ENCODE measurements around the gene PRR15L.
"Not testable (repeated sequence)": the region's sequence is repeated elsewhere in the genome, so short reads cannot be mapped to it uniquely, and the experiment has no call there.

Gene PRR15L

GRCh38 chr17:47957591-47958490 is at the start of gene PRR15L:
Gene PRR15L, minus strand, starts transcription at chr17:47957883. Its CDS starts 4,649 bp downstream, at chr17:47953234.
- DNase-seq (ENCODE audit: low read depth): no peak

GRCh38 chr17:48006936-48007709 is 49.4 kb upstream of the PRR15L start:
- no peak for DNase-seq (ENCODE audit: low read depth)

- DNase-seq (ENCODE audit: low read depth): no peak
Observed at GRCh38 chr17:48004983-48005382, 47.3 kb upstream of the PRR15L start.

GRCh38 chr17:48003417-48004151 is 45.9 kb upstream of the PRR15L start:
- DNase-seq (ENCODE audit: low read depth): no peak

- no peak for DNase-seq (ENCODE audit: low read depth)
Observed at GRCh38 chr17:48002916-48003416, 45.3 kb upstream of the PRR15L start.

GRCh38 chr17:48002266-48002915 is 44.7 kb upstream of the PRR15L start:
- no peak for DNase-seq (ENCODE audit: low read depth)

GRCh38 chr17:48001657-48002056 is 44.0 kb upstream of the PRR15L start:
- not testable (repeated sequence) for DNase-seq (ENCODE audit: low read depth)

- DNase-seq (ENCODE audit: low read depth): no peak
Observed at GRCh38 chr17:48001197-48001596, 43.5 kb upstream of the PRR15L start.

- no peak for DNase-seq (ENCODE audit: low read depth)
Observed at GRCh38 chr17:47999582-47999981, 41.9 kb upstream of the PRR15L start.

GRCh38 chr17:47998044-47998443 is 40.4 kb upstream of the PRR15L start:
- no peak for DNase-seq (ENCODE audit: low read depth)

- DNase-seq (ENCODE audit: low read depth): no peak
Observed at GRCh38 chr17:47997586-47997985, 39.9 kb upstream of the PRR15L start.

GRCh38 chr17:47996201-47996600 is 38.5 kb upstream of the PRR15L start:
- no peak for DNase-seq (ENCODE audit: low read depth)

GRCh38 chr17:47995241-47995935 is 37.7 kb upstream of the PRR15L start:
- DNase-seq (ENCODE audit: low read depth): no peak

GRCh38 chr17:47994724-47995123 is 37.0 kb upstream of the PRR15L start:
- no peak for DNase-seq (ENCODE audit: low read depth)

GRCh38 chr17:47993964-47994363 is 36.3 kb upstream of the PRR15L start:
- no peak for DNase-seq (ENCODE audit: low read depth)

GRCh38 chr17:47993031-47993564 is 35.4 kb upstream of the PRR15L start:
- no peak for DNase-seq (ENCODE audit: low read depth)

- no peak for DNase-seq (ENCODE audit: low read depth)
Observed at GRCh38 chr17:47992216-47992615, 34.5 kb upstream of the PRR15L start.

GRCh38 chr17:47990962-47991731 is 33.5 kb upstream of the PRR15L start:
- DNase-seq (ENCODE audit: low read depth): no peak

- no peak for DNase-seq (ENCODE audit: low read depth)
Observed at GRCh38 chr17:47989700-47990099, 32.0 kb upstream of the PRR15L start.

GRCh38 chr17:47989159-47989558 is 31.5 kb upstream of the PRR15L start:
- no peak for DNase-seq (ENCODE audit: low read depth)
